ENCODE data around the gene ELL.

DNA sequence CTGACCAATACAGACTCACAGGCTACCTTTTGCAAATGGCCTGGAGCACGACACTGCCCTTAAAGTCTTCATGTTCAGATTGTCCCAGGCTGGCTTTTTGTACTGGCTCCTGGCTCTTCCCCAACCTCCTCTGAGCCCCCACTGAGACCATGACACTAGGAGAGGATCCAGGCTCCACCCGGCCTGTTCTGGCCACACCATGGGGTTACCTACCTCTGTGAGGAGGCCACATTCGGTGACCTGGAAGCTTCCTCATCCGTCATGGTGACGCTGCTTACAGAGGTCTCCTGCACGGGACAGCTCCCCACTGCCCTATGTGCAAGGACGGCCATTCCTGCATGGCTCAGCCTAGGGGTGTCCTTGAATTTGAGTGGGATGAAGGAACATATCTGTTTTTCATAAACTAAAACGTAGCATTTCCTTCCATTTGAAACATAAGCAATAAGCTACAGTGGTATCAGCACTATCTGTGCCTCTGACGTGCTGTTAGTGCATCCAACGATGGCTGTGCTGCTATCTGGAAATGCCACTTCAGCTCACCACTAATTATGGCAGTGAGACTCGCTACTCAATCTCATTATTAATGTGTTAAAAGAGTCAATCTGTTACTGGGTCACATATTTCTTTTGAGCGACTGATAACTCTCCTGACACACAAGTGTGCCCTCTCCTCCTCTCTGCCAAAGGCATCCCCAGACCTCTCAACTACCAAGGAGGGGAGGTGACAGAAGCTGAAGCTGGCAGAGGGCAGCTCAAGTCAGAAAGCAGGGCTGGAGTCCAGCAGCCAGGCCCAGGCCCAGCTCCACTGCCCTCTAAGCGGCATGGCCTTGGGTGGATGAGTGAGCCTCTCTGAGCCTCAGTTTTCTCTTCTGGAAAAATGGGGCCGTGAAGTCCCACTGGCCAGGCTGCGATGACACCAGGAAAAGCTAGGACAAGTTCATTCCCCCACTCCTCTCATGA is 29.6 kb downstream of the ELL start:
- TF ChIP-seq, protein P1, sequence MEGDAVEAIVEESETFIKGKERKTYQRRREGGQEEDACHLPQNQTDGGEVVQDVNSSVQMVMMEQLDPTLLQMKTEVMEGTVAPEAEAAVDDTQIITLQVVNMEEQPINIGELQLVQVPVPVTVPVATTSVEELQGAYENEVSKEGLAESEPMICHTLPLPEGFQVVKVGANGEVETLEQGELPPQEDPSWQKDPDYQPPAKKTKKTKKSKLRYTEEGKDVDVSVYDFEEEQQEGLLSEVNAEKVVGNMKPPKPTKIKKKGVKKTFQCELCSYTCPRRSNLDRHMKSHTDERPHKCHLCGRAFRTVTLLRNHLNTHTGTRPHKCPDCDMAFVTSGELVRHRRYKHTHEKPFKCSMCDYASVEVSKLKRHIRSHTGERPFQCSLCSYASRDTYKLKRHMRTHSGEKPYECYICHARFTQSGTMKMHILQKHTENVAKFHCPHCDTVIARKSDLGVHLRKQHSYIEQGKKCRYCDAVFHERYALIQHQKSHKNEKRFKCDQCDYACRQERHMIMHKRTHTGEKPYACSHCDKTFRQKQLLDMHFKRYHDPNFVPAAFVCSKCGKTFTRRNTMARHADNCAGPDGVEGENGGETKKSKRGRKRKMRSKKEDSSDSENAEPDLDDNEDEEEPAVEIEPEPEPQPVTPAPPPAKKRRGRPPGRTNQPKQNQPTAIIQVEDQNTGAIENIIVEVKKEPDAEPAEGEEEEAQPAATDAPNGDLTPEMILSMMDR (IDR thresholded peaks at IDR 0.05), result no peak
- TF ChIP-seq POLR2A (IDR thresholded peaks at IDR 0.05) (no peak), EP300 (IDR thresholded peaks at IDR 0.05; ENCODE audit: low read depth) (no peak)

Data from transverse colon (tissue), 3 donors.